HepG2 (cell line): ENCODE results near the gene NDUFB3. TPM values are rescaled to one million over a fixed set of nuclear protein-coding genes. Genes with fewer than 3 reads are reported as not detected.

Experiments used
- ARNT ChIP-seq: fragments of 450-650 bp; IDR thresholded peaks from 2 replicates; pipeline ENCODE4 v1.6.1; 2017
- CAMTA2 ChIP-seq: sonication (generic); formaldehyde crosslinking; IDR thresholded peaks from 2 replicates; pipeline ENCODE4 v1.4.0; 2020; ENCODE audit warnings: mild to moderate bottlenecking, missing genetic modification reagents, borderline replicate concordance
- DR1 ChIP-seq: sonication (generic); formaldehyde crosslinking; IDR thresholded peaks from 2 replicates; pipeline ENCODE4 v1.8.0; 2021; ENCODE audit warnings: mild to moderate bottlenecking, missing genetic modification reagents, inconsistent platforms
- ELF3 ChIP-seq: IDR thresholded peaks from 2 replicates; pipeline ENCODE4 v1.6.1; 2016; ENCODE audit warnings: missing genetic modification reagents, missing compliant biosample characterization
- KLF15 ChIP-seq: sonication (generic); formaldehyde crosslinking; IDR thresholded peaks from 2 replicates; pipeline ENCODE4 v1.8.1; 2023; ENCODE audit warnings: borderline replicate concordance, mild to moderate bottlenecking, inconsistent platforms, missing genetic modification reagents, mixed read lengths
- MED8 ChIP-seq: sonication (generic); formaldehyde crosslinking; IDR thresholded peaks from 2 replicates; pipeline ENCODE4 v1.8.1; 2023; ENCODE audit warnings: mild to moderate bottlenecking, missing genetic modification reagents; ENCODE audit not compliant: insufficient replicate concordance
- NONO ChIP-seq, 2 experiments: fragments of 450-650 bp in 1 of 2; sonication (generic) in 1 of 2; formaldehyde crosslinking in 1 of 2; IDR thresholded peaks in 1 of 2; conservative IDR thresholded peaks in 1 of 2; 2 replicates each; pipeline versions ENCODE4 v1.6.1 to v1.8.0; 2017 to 2022; ENCODE audit warnings: mild to moderate bottlenecking in 1 of 2, missing genetic modification reagents in 1 of 2, moderate library complexity in 1 of 2
- PHF21A ChIP-seq: sonication (generic); formaldehyde crosslinking; IDR thresholded peaks from 2 replicates; pipeline ENCODE4 v1.5.0; 2020; ENCODE audit warnings: mild to moderate bottlenecking, missing genetic modification reagents
- PHF8 ChIP-seq: sonication (generic); formaldehyde crosslinking; IDR thresholded peaks from 2 replicates; pipeline ENCODE4 v1.5.0; 2020; ENCODE audit warnings: missing genetic modification reagents
- PRPF4 ChIP-seq: fragments of 200-400 bp; formaldehyde crosslinking; IDR thresholded peaks from 2 replicates; pipeline ENCODE4 v1.6.1; 2016; ENCODE audit warnings: low read length, low read depth; ENCODE audit not compliant: poor library complexity, severe bottlenecking
- REL ChIP-seq: sonication (generic); formaldehyde crosslinking; conservative IDR thresholded peaks from 2 replicates; pipeline ENCODE4 v1.8.0; 2022; ENCODE audit warnings: mild to moderate bottlenecking, missing genetic modification reagents, moderate library complexity
- RELA ChIP-seq: sonication (generic); formaldehyde crosslinking; IDR thresholded peaks from 2 replicates; pipeline ENCODE4 v1.4.0; 2020; ENCODE audit warnings: missing genetic modification reagents
- SP140L ChIP-seq: sonication (generic); formaldehyde crosslinking; IDR thresholded peaks from 2 replicates; pipeline ENCODE4 v1.4.0; 2020; ENCODE audit warnings: missing genetic modification reagents, borderline replicate concordance
- TOE1 ChIP-seq: sonication (generic); formaldehyde crosslinking; IDR thresholded peaks from 2 replicates; pipeline ENCODE4 v1.4.0; 2020; ENCODE audit warnings: mild to moderate bottlenecking, missing genetic modification reagents
- ZC3H4 ChIP-seq: sonication (generic); formaldehyde crosslinking; IDR thresholded peaks from 2 replicates; pipeline ENCODE4 v1.4.0; 2020; ENCODE audit warnings: missing genetic modification reagents, borderline replicate concordance
- ZIK1 ChIP-seq: sonication (generic); formaldehyde crosslinking; IDR thresholded peaks from 2 replicates; pipeline ENCODE4 v1.5.0; 2020; ENCODE audit warnings: mild to moderate bottlenecking, low read depth, missing genetic modification reagents, borderline replicate concordance
- ZNF30 ChIP-seq: sonication (generic); formaldehyde crosslinking; IDR thresholded peaks from 2 replicates; pipeline ENCODE4 v1.5.0; 2020; ENCODE audit warnings: mild to moderate bottlenecking, missing genetic modification reagents
- ZNF33A ChIP-seq: sonication (generic); formaldehyde crosslinking; IDR thresholded peaks from 2 replicates; pipeline ENCODE4 v1.5.1; 2020; ENCODE audit warnings: missing genetic modification reagents, mild to moderate bottlenecking, moderate library complexity, borderline replicate concordance
- ZNF44 ChIP-seq: sonication (generic); formaldehyde crosslinking; IDR thresholded peaks from 2 replicates; pipeline ENCODE4 v1.5.1; 2020; ENCODE audit warnings: mild to moderate bottlenecking, missing genetic modification reagents
- ZNF451 ChIP-seq: sonication (generic); formaldehyde crosslinking; IDR thresholded peaks from 2 replicates; pipeline ENCODE4 v1.5.0; 2020; ENCODE audit warnings: mild to moderate bottlenecking, missing genetic modification reagents
- ZNF547 ChIP-seq: sonication (generic); formaldehyde crosslinking; IDR thresholded peaks from 2 replicates; pipeline ENCODE4 v1.5.1; 2020; ENCODE audit warnings: mild to moderate bottlenecking, missing genetic modification reagents
- ZNF550 ChIP-seq: sonication (generic); formaldehyde crosslinking; IDR thresholded peaks from 2 replicates; pipeline ENCODE4 v1.4.0; 2020; ENCODE audit warnings: mild to moderate bottlenecking, missing genetic modification reagents, borderline replicate concordance
- ZNF569 ChIP-seq: sonication (generic); formaldehyde crosslinking; IDR thresholded peaks from 2 replicates; pipeline ENCODE4 v1.5.0; 2020; ENCODE audit warnings: mild to moderate bottlenecking, missing genetic modification reagents, moderate library complexity, borderline replicate concordance
- ZNF570 ChIP-seq: sonication (generic); formaldehyde crosslinking; IDR thresholded peaks from 2 replicates; pipeline ENCODE4 v1.4.0; 2020; ENCODE audit warnings: mild to moderate bottlenecking, missing genetic modification reagents, borderline replicate concordance
- ZNF776 ChIP-seq: sonication (generic); formaldehyde crosslinking; IDR thresholded peaks from 2 replicates; pipeline ENCODE4 v1.4.0; 2020; ENCODE audit warnings: mild to moderate bottlenecking, missing genetic modification reagents
- polyA plus RNA-seq, 8 experiments: library from polyadenylated mRNA; depleted of rRNA in 3 of 8; stranded (reverse) in 7 of 8; unstranded in 1 of 8; fragments of >200 nt; fragmentation: Illumina TruSeq in 4 of 8; extraction: Trizol in 4 of 8; gene quantifications; 2 replicates each; pipeline versions ENCODE4 v1.2.1 to v1.2.3, GENCODE V29; 2011 to 2016; ENCODE audit warnings: low read depth in 4 of 8, missing spikeins in 1 of 8, mixed read lengths in 1 of 8; ENCODE audit not compliant: insufficient read depth in 1 of 8
- total RNA-seq, 5 experiments: library from RNA; depleted of rRNA; stranded (reverse); fragments of >200 nt; fragmentation: Illumina TruSeq; extraction: Trizol; gene quantifications; 2 replicates each; pipeline ENCODE4 v1.2.3, GENCODE V29; 2016; ENCODE audit warnings: low read depth in 1 of 5
- TF ChIP-seq, protein P1 (sequence below): sonication (generic); formaldehyde crosslinking; IDR thresholded peaks from 2 replicates; pipeline ENCODE4 v1.5.0; 2020; ENCODE audit warnings: mild to moderate bottlenecking, missing genetic modification reagents
- TF ChIP-seq, protein P2 (sequence below): sonication (generic); formaldehyde crosslinking; IDR thresholded peaks from 2 replicates; pipeline ENCODE4 v1.5.0; 2020; ENCODE audit warnings: mild to moderate bottlenecking, missing genetic modification reagents

NDUFB3 gene
- total and polyA plus RNA-seq, 2 of the 13 experiments (the other 11 are each of a cell fraction or from before 2014, with no cell fraction given): 50.7 to 159 TPM

DNA sequence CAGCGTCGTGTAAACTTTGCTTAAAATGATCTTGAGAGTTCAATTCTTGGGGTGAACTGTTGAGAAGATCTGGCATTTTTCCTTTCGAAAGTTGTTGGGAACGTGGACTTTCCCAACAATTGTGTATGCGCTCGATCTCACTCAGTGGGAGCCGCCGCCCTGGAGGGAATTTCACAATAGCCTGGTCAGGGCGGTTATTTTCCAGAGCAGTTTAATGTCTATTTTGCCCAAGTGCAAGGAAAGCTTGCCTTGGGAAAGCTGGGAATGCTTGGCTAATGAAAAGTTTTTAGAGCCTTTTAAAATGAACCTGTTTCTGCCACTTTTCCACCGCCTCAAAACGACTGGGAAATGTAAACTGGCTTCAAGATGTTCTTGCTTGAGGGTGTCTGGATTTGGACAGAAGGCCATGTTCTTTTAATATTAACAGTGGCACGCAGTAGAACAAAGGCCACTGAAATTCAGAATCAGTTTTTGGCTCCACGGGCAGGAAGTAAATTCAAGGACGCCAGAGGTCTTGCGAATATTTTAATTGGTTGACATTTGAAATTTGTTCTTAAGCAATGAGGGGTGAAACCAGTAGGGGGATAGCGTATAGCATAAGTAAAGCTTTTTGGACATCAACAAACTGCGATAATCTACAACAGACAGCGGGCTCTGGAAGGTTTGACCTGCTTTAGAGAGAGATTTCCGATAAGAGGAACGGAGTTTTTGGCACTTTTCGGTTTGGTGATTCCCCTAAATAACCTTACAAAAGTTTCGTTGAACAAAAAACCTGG, 45.3 kb downstream of the NDUFB3 start (continued):
- TF ChIP-seq PHF21A (CRISPR knock-in tag): peak; percentile 52
- no peak for TF ChIP-seq ZNF550
- no peak for TF ChIP-seq ZNF570 (CRISPR knock-in tag)
- TF ChIP-seq ZNF30 (CRISPR knock-in tag): no peak
- TF ChIP-seq ELF3 (CRISPR knock-in tag): no peak
- no peak for TF ChIP-seq PRPF4
- TF ChIP-seq, protein P1, sequence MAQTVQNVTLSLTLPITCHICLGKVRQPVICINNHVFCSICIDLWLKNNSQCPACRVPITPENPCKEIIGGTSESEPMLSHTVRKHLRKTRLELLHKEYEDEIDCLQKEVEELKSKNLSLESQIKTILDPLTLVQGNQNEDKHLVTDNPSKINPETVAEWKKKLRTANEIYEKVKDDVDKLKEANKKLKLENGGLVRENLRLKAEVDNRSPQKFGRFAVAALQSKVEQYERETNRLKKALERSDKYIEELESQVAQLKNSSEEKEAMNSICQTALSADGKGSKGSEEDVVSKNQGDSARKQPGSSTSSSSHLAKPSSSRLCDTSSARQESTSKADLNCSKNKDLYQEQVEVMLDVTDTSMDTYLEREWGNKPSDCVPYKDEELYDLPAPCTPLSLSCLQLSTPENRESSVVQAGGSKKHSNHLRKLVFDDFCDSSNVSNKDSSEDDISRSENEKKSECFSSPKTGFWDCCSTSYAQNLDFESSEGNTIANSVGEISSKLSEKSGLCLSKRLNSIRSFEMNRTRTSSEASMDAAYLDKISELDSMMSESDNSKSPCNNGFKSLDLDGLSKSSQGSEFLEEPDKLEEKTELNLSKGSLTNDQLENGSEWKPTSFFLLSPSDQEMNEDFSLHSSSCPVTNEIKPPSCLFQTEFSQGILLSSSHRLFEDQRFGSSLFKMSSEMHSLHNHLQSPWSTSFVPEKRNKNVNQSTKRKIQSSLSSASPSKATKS (CRISPR knock-in tag): no peak
- TF ChIP-seq ZNF547 (CRISPR knock-in tag): no peak; the same call in 1 of the 2 replicates
- no peak for TF ChIP-seq ZIK1 (CRISPR knock-in tag)
- no peak for TF ChIP-seq PHF8 (CRISPR knock-in tag)
- TF ChIP-seq ZNF44 (CRISPR knock-in tag): no peak
- no peak for TF ChIP-seq MED8 (CRISPR knock-in tag)
- TF ChIP-seq ZNF569 (CRISPR knock-in tag): no peak
- 0 out of 2 replicates have a peak, but pooled peaks have one; percentile 10 for TF ChIP-seq DR1 (CRISPR knock-in tag)
- TF ChIP-seq, protein P2, sequence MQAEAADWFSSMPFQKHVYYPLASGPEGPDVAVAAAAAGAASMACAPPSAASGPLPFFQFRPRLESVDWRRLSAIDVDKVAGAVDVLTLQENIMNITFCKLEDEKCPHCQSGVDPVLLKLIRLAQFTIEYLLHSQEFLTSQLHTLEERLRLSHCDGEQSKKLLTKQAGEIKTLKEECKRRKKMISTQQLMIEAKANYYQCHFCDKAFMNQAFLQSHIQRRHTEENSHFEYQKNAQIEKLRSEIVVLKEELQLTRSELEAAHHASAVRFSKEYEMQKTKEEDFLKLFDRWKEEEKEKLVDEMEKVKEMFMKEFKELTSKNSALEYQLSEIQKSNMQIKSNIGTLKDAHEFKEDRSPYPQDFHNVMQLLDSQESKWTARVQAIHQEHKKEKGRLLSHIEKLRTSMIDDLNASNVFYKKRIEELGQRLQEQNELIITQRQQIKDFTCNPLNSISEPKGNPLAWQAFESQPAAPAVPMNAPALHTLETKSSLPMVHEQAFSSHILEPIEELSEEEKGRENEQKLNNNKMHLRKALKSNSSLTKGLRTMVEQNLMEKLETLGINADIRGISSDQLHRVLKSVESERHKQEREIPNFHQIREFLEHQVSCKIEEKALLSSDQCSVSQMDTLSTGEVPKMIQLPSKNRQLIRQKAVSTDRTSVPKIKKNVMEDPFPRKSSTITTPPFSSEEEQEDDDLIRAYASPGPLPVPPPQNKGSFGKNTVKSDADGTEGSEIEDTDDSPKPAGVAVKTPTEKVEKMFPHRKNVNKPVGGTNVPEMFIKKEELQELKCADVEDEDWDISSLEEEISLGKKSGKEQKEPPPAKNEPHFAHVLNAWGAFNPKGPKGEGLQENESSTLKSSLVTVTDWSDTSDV: no peak
- no peak; the same call in 1 of the 2 replicates for TF ChIP-seq TOE1 (CRISPR knock-in tag)
- no peak; the same call in 1 of the 2 replicates for TF ChIP-seq SP140L (CRISPR knock-in tag)
- TF ChIP-seq ZC3H4: peak; percentile 50; the same call in 1 of the 2 replicates
- no peak for TF ChIP-seq KLF15
- TF ChIP-seq RELA (CRISPR knock-in tag): no peak
- no peak for TF ChIP-seq ZNF451 (CRISPR knock-in tag)
- TF ChIP-seq ZNF776 (CRISPR knock-in tag): no peak
- no peak for TF ChIP-seq REL (CRISPR knock-in tag)
- TF ChIP-seq ARNT: no peak
- TF ChIP-seq NONO (IDR thresholded peaks at IDR 0.05): no peak
- no peak for TF ChIP-seq NONO (CRISPR knock-in tag; conservative IDR thresholded peaks at IDR 0.05)
- TF ChIP-seq ZNF33A (CRISPR knock-in tag): no peak
- TF ChIP-seq CAMTA2 (CRISPR knock-in tag): no peak
